Lower leg skin (tissue), 3 donors: ENCODE data around the gene RPP25.

Experiments
- POLR2A ChIP-seq, 2 donors: fragments of 450-650 bp; IDR thresholded peaks; one replicate each; pipeline ENCODE4 v1.6.1; 2016 to 2017; ENCODE audit warnings: antibody characterized with exemption in 2 of 2, mild to moderate bottlenecking in 1 of 2, moderate library complexity in 1 of 2
- TF ChIP-seq, protein P1 (sequence below), 3 donors: fragments of 450-650 bp; IDR thresholded peaks; one replicate each; pipeline ENCODE4 v1.5.1; 2016; ENCODE audit warnings: antibody characterized with exemption in 3 of 3, mild to moderate bottlenecking in 3 of 3, moderate library complexity in 2 of 3

GRCh38 chr15:74989527-74989926 lies 33.0 kb upstream of the RPP25 start:
- TF ChIP-seq, protein P1, sequence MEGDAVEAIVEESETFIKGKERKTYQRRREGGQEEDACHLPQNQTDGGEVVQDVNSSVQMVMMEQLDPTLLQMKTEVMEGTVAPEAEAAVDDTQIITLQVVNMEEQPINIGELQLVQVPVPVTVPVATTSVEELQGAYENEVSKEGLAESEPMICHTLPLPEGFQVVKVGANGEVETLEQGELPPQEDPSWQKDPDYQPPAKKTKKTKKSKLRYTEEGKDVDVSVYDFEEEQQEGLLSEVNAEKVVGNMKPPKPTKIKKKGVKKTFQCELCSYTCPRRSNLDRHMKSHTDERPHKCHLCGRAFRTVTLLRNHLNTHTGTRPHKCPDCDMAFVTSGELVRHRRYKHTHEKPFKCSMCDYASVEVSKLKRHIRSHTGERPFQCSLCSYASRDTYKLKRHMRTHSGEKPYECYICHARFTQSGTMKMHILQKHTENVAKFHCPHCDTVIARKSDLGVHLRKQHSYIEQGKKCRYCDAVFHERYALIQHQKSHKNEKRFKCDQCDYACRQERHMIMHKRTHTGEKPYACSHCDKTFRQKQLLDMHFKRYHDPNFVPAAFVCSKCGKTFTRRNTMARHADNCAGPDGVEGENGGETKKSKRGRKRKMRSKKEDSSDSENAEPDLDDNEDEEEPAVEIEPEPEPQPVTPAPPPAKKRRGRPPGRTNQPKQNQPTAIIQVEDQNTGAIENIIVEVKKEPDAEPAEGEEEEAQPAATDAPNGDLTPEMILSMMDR (IDR thresholded peaks at IDR 0.05): no peak
- no peak for TF ChIP-seq POLR2A (IDR thresholded peaks at IDR 0.05)
